ENCODE results near the gene TMEM131.
"Not testable (repeated sequence)": the region's sequence is repeated elsewhere in the genome, so short reads cannot be mapped to it uniquely, and the experiment has no call there.

Gene TMEM131

GRCh38 chr2:97995734-97996624 is at the start of gene TMEM131:
TSS of gene TMEM131 (minus strand) at chr2:97995948. CDS start at chr2:97995662, 286 bp downstream.
- DNase-seq: peak; percentile 87 to 88

- not testable (repeated sequence) for DNase-seq
Observed at GRCh38 chr2:98044730-98045129, 49.0 kb upstream of the TMEM131 start.

- DNase-seq: no peak
Observed at GRCh38 chr2:98043101-98043500, 47.4 kb upstream of the TMEM131 start.

- no peak for DNase-seq
Observed at GRCh38 chr2:98040331-98040939, 44.7 kb upstream of the TMEM131 start.

GRCh38 chr2:98039085-98039756 is 43.5 kb upstream of the TMEM131 start:
- DNase-seq: peak; percentile 2 to 21

- no peak for DNase-seq
Observed at GRCh38 chr2:98037666-98038336, 42.1 kb upstream of the TMEM131 start.

- DNase-seq: no peak
Observed at GRCh38 chr2:98037206-98037605, 41.5 kb upstream of the TMEM131 start.

- DNase-seq: no peak
Observed at GRCh38 chr2:98036349-98037000, 40.7 kb upstream of the TMEM131 start.

GRCh38 chr2:98034745-98035144 is 39.0 kb upstream of the TMEM131 start:
- DNase-seq: no peak

- no peak for DNase-seq
Observed at GRCh38 chr2:98032086-98032485, 36.3 kb upstream of the TMEM131 start.

GRCh38 chr2:98029718-98030222 is 34.0 kb upstream of the TMEM131 start:
- DNase-seq: no peak

GRCh38 chr2:98028931-98029717 is 33.4 kb upstream of the TMEM131 start:
- no peak for DNase-seq

- DNase-seq: no peak
Observed at GRCh38 chr2:98028101-98028561, 32.4 kb upstream of the TMEM131 start.

GRCh38 chr2:98027538-98027937 is 31.8 kb upstream of the TMEM131 start:
- DNase-seq: no peak

GRCh38 chr2:98026927-98027522 is 31.3 kb upstream of the TMEM131 start:
- peak; percentile 20 to 23 for DNase-seq

- no peak for DNase-seq
Observed at GRCh38 chr2:98026292-98026691, 30.5 kb upstream of the TMEM131 start.

- no peak for DNase-seq
Observed at GRCh38 chr2:98025481-98026037, 29.8 kb upstream of the TMEM131 start.

- not testable (repeated sequence) for DNase-seq
Observed at GRCh38 chr2:98022067-98022466, 26.3 kb upstream of the TMEM131 start.

GRCh38 chr2:98020992-98021713 is 25.4 kb upstream of the TMEM131 start:
- DNase-seq: no peak

- no peak for DNase-seq
Observed at GRCh38 chr2:98020516-98020915, 24.8 kb upstream of the TMEM131 start.
